ENCODE results near the gene IZUMO4.

GRCh38 chr19:2099054-2099501 is 2.4 kb downstream of the IZUMO4 start:
- TF ChIP-seq CTCF (IDR thresholded peaks at IDR 0.05), result no peak
- no peak for TF ChIP-seq POLR2A (IDR thresholded peaks at IDR 0.05)
